ENCODE results near the gene ZNF385B.

- TF ChIP-seq CTCF (IDR thresholded peaks at IDR 0.05) (no peak), POLR2A (IDR thresholded peaks at IDR 0.05) (no peak)
These were observed 96.7 kb downstream of the ZNF385B start for GRCh38 chr2:179764710-179765109.

Data from ovary (tissue), 3 donors.